Vagina (tissue), 2 donors: ENCODE results near the gene ZRANB3.

ENCODE experiments used
- CTCF ChIP-seq, 3 experiments: fragments of 450-650 bp in 2 of 3; fragments of 200-600 bp in 1 of 3; sonication (generic) in 1 of 3; IDR thresholded peaks; one replicate each; pipeline ENCODE4 v1.5.1; 2017 to 2019; ENCODE audit warnings: antibody characterized with exemption in 3 of 3, mild to moderate bottlenecking in 2 of 3, moderate library complexity in 2 of 3
- POLR2A ChIP-seq, 2 donors: fragments of 450-650 bp; IDR thresholded peaks; one replicate each; pipeline ENCODE4 v1.6.1; 2017; ENCODE audit warnings: antibody characterized with exemption in 2 of 2, mild to moderate bottlenecking in 2 of 2, moderate library complexity in 2 of 2
- POLR2AphosphoS5 ChIP-seq, 2 donors: sonication (generic); formaldehyde crosslinking; IDR thresholded peaks; one replicate each; pipeline ENCODE4 v1.9.0; 2017; ENCODE audit warnings: antibody characterized with exemption in 2 of 2, mild to moderate bottlenecking in 2 of 2, low read depth in 1 of 2; ENCODE audit not compliant: insufficient read depth in 1 of 2

GRCh38 chr2:135187270-135187669, 343.7 kb downstream of the ZRANB3 start:
- TF ChIP-seq POLR2A (IDR thresholded peaks at IDR 0.05), result no peak
- no peak for TF ChIP-seq CTCF (IDR thresholded peaks at IDR 0.05)
- TF ChIP-seq POLR2AphosphoS5 (IDR thresholded peaks at IDR 0.05; ENCODE audit: insufficient read depth in 1 of 2, low read depth in 1 of 2), result no peak
